GM12873 (cell line): ENCODE results near the gene ULK3.

Experiments
- CTCF ChIP-seq: IDR thresholded peaks from 2 replicates; pipeline ENCODE4 v1.5.1; 2012; ENCODE audit warnings: low read depth, mild to moderate bottlenecking, moderate library complexity, low read length, control low read depth; ENCODE audit not compliant: insufficient read depth; ENCODE audit errors: missing control alignments

ULK3 gene

DNA sequence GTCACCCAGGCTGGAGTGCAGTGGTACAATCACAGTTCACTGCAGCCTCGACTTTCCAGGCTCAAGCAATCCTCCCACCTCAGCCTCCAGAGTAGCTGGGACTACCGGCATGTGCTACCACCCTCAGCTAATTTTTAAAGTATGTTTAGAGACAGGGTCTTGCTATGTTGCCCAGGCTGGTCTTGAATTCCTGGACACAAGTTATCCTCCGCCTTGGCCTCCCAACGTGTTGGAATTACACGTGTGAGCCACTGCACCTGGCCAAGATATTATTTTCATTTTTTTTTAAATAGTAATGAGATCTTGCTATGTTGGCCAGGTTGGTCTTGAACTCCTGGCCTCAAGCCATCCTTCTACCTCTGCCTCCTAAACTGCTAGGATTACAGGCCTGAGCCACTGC lies 42.5 kb upstream of the ULK3 start:
- no peak for TF ChIP-seq CTCF

DNA sequence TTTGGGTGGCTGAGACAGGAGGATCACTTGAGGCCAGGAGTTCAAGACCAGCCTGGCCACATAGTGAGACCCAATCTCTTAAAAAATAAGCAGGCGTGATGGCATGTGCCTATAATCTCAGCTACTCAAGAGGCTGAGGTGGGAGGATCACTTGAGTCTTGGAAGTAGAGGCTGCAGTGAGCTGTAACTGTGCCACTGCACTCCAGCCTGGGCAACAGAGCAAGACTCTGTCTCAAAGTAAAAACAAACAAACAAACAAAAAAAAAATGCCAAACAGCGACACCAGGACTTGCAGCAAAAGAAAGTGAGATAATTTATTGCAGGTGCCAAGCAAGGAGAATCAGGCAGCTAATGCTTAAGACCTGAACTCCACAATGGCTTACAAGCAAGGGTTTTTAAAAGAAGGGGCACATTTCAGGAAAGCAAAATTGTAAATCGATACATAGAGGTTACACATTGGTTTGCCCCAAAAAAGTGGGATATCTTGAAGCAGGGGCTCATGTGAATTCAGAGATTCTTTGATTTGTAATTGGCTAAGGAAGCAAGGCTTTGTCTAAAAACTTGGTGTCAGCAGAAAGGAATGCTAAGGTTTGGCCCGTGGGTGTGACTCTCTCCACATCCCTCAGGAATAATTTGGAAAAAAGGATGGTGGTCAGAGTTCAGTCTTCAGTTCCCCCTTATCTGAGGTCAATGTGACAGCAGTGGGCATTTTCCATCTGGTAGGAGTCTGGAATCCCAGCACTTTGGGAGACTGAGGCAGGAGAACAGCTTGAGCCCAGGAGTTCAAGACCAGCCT lies 41.7 kb upstream of the ULK3 start:
- no peak for TF ChIP-seq CTCF

GRCh38 chr15:74882528-74882927 lies 39.6 kb upstream of the ULK3 start:
- TF ChIP-seq CTCF = no peak

- TF ChIP-seq CTCF = no peak
These were observed 35.3 kb upstream of the ULK3 start for GRCh38 chr15:74878273-74878672.

DNA sequence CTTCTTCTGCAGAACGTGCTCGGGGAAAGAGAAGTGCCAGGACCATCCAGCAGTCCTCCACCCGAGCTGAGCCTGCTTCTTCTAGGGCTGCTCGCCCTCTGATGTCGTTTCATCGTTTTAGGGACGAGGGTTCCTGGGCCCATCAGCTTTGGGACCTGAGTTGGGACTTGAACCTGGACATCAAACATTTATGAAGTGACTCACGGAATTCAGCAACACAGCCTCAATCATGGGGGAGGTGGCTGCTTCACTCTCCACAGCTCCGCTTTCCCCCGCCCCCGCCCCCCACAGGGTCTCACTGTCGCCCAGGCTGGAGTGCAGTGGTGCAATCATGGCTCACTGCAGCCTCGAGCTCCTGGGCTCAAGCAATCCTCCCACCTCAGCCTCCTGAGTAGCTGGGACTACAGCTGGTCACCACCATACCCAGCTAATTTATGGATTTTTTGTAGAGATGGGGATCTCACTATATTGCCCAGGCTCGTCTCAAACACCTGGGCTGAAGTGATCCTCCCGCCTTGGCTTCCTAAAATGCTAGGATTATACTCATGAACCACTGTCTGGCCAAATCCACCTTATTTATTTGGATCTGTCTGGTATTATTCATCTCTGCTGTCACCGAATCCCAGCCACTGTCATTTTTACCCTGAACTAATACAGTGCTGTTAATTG lies 30.9 kb upstream of the ULK3 start:
- no peak for TF ChIP-seq CTCF

- TF ChIP-seq CTCF = no peak
These were observed 30.2 kb upstream of the ULK3 start, which contains the start of gene SCAMP2 for GRCh38 chr15:74873036-74873755. Gene SCAMP2 (minus strand): TSS chr15:74873365. CDS start chr15:74873255, 110 bp downstream.

- no peak for TF ChIP-seq CTCF
These were observed 29.7 kb upstream of the ULK3 start for GRCh38 chr15:74872702-74873035.
